ENCODE results near the gene WDPCP. TPM values are rescaled to one million over a fixed set of nuclear protein-coding genes. Genes with fewer than 3 reads are reported as not detected.

WDPCP gene
- total and polyA plus RNA-seq, 2 of the 4 experiments (the other 2 are of a cell fraction) = 2.2 to 10.2 TPM

GRCh38 chr2:63225964-63226686 is 362.2 kb downstream of the WDPCP start:
- dilution Hi-C loops (cut with HindIII; ENCODE audit: low sequenced_read_pairs, unreplicated experiment) = no loop called here
- Histone ChIP-seq H3K4me3 (ENCODE audit: insufficient read depth, low read depth, low read length) (no peak overlapping the region), H4K91ac (ENCODE audit: insufficient read depth, low read depth, low read length) (no peak overlapping the region), H3K18ac (ENCODE audit: low read depth, low read length) (no peak overlapping the region), H2AK5ac (ENCODE audit: low read depth, low read length) (no peak overlapping the region), H3K23ac (ENCODE audit: low read depth, low read length) (no peak overlapping the region), H3K27me3 (ENCODE audit: control insufficient read depth, insufficient read depth, low read length) (no peaks in the 10 kb centered on the region), H3K9me3 (ENCODE audit: control insufficient read depth, insufficient read depth, low read length) (no peaks in the 10 kb centered on the region), H3K56ac (ENCODE audit: extremely low read depth, insufficient read depth, low read length) (no peak overlapping the region), H3K14ac (replicated peaks; ENCODE audit: low read depth, low read length) (no peak overlapping the region), H3K4me2 (ENCODE audit: low read depth, low read length) (no peak overlapping the region), H3K4me1 (ENCODE audit: control insufficient read depth, insufficient read depth, low read length) (no peaks in the 10 kb centered on the region), H2BK15ac (ENCODE audit: low read depth, low read length) (no peak overlapping the region), H2BK20ac (ENCODE audit: low read depth, low read length) (no peak overlapping the region), H3K36me3 (ENCODE audit: control insufficient read depth, insufficient read depth, low read length) (no peaks in the 10 kb centered on the region), H4K5ac (ENCODE audit: low read depth, low read length) (no peak overlapping the region), H3K27ac (ENCODE audit: insufficient read depth, low read length) (no peak overlapping the region), H3K9me1 (ENCODE audit: insufficient read depth, low read length) (no peaks in the 10 kb centered on the region), H3K4ac (ENCODE audit: low read depth, low read length) (no peak overlapping the region), H4K20me1 (ENCODE audit: insufficient read depth, low read length) (no peaks in the 10 kb centered on the region), H2AK9ac (replicated peaks; ENCODE audit: low read depth, low read length, poor library complexity) (no peak overlapping the region), H2BK120ac (ENCODE audit: low read depth, low read length) (no peak overlapping the region), H4K8ac (ENCODE audit: low read depth in 2 of 2, low read length in 2 of 2) (no peak overlapping the region), H3K79me1 (ENCODE audit: low read depth in 1 of 2, low read length in 2 of 2) (no peaks in the 10 kb centered on the region), H2AFZ (replicated peaks; ENCODE audit: low read length, poor library complexity) (no peak overlapping the region), H3K9ac (ENCODE audit: low read depth, low read length) (no peak overlapping the region), H2BK5ac (ENCODE audit: low read depth, low read length, poor library complexity, severe bottlenecking) (no peak overlapping the region)
- in situ Hi-C loops (cut with MboI; ENCODE audit: low sequenced_read_pairs) = no loop called here
- ATAC-seq (ENCODE audit: low read depth) (no peak), DNase-seq (no peak)
- POLR2A ChIA-PET (ENCODE audit: unreplicated experiment) = no interaction called here
- BruUV-seq (replicated peaks) = no TSS peak
- no CpG with 5 or more reads among the region's 1 CpG for WGBS, 2 experiments (ENCODE audit: extremely low coverage in 2 of 2, insufficient read length in 1 of 2)
- intact Hi-C loops (cut with micrococcal nuclease) = no loop called here
- CTCF ChIA-PET = interaction anchor here (1.3 kb wide), 1 partner anchor 12 kb away, joined by 3 read pairs; no protein-coding TSS in a partner anchor
- no peak for TF ChIP-seq SMC3 (IDR thresholded peaks at IDR 0.05; ENCODE audit: low read depth, low read length)
- no peak for TF ChIP-seq ELK1 (IDR thresholded peaks at IDR 0.05; ENCODE audit: borderline replicate concordance, low read depth, low read length)
- TF ChIP-seq MAFK (IDR thresholded peaks at IDR 0.05; ENCODE audit: low read depth, low read length) = no peak
- no peak for TF ChIP-seq RCOR1 (IDR thresholded peaks at IDR 0.05; ENCODE audit: insufficient replicate concordance, low read length)
- no peak for TF ChIP-seq NFE2L2 (IDR thresholded peaks at IDR 0.05; ENCODE audit: low read depth, low read length)

Measured in IMR-90 (cell line).